ENCODE measurements around the gene PTPRH. TPM values are rescaled to one million over a fixed set of nuclear protein-coding genes. Genes with fewer than 3 reads are reported as not detected.

PTPRH gene
- polyA plus RNA-seq, 1 donor (not counting 4 experiments of a cell fraction or from before 2014, with no cell fraction given) = 0.17 TPM

GRCh38 chr19:55181740-55182139 is 27.6 kb downstream of the PTPRH start:
- no peak overlapping the region for H3K4me3 ChIP-seq (ENCODE audit: control insufficient read depth in 2 of 3, extremely low read depth in 1 of 3, insufficient read depth in 2 of 3, low read depth in 1 of 3, low read length in 3 of 3)
- H3K4me1 ChIP-seq (ENCODE audit: control insufficient read depth, extremely low read depth, insufficient read depth, low read length) = peaks cover 7% of the 10 kb centered on the region
- H3K27me3 ChIP-seq (ENCODE audit: control insufficient read depth, extremely low read depth, insufficient read depth, low read length) = peaks cover 13% of the 10 kb centered on the region
- H3K79me2 ChIP-seq (ENCODE audit: control insufficient read depth, insufficient read depth, low read length) = no peaks in the 10 kb centered on the region
- no peak for TF ChIP-seq EZH2 (IDR thresholded peaks at IDR 0.05; ENCODE audit: low read length)
- no peak for TF ChIP-seq CTCF (optimal IDR thresholded peaks at IDR 0.05 in 1 of 3, IDR thresholded peaks at IDR 0.05 in 1 of 3, conservative IDR thresholded peaks at IDR 0.05 in 1 of 3; ENCODE audit: extremely low read depth in 1 of 3, insufficient read depth in 2 of 3, low read length in 3 of 3)
- H3K27ac ChIP-seq (ENCODE audit: control insufficient read depth, insufficient read depth, low read length) = no peak overlapping the region
- dilution Hi-C loops (cut with MboI; ENCODE audit: extremely low pct_ligation_motif_present, low sequenced_read_pairs) = no loop called here
- H3K9me3 ChIP-seq (ENCODE audit: control insufficient read depth, low read depth, low read length) = no peaks in the 10 kb centered on the region
- H3K36me3 ChIP-seq (ENCODE audit: control insufficient read depth in 2 of 2, extremely low read depth in 1 of 2, insufficient read depth in 2 of 2, low read length in 2 of 2) = peaks cover 0 to 2% of the 10 kb centered on the region in 2 experiments
- no peak overlapping the region for H3K4me2 ChIP-seq (ENCODE audit: control insufficient read depth, extremely low read depth, insufficient read depth, low read depth, low read length)
- peaks cover 2% of the 10 kb centered on the region for H4K20me1 ChIP-seq (ENCODE audit: control insufficient read depth, extremely low read depth, insufficient read depth, low read length)
- H3K9ac ChIP-seq (ENCODE audit: control insufficient read depth, extremely low read depth, insufficient read depth, low read length) = no peak overlapping the region
- DNase-seq (ENCODE audit: low read depth, low spot score) (no peak), FAIRE-seq (no peak)
- no peak overlapping the region for H2AFZ ChIP-seq (ENCODE audit: control insufficient read depth, low read length)
- H3K9me1 ChIP-seq (ENCODE audit: control insufficient read depth, extremely low read depth, insufficient read depth, low read length) = no peaks in the 10 kb centered on the region

DNA sequence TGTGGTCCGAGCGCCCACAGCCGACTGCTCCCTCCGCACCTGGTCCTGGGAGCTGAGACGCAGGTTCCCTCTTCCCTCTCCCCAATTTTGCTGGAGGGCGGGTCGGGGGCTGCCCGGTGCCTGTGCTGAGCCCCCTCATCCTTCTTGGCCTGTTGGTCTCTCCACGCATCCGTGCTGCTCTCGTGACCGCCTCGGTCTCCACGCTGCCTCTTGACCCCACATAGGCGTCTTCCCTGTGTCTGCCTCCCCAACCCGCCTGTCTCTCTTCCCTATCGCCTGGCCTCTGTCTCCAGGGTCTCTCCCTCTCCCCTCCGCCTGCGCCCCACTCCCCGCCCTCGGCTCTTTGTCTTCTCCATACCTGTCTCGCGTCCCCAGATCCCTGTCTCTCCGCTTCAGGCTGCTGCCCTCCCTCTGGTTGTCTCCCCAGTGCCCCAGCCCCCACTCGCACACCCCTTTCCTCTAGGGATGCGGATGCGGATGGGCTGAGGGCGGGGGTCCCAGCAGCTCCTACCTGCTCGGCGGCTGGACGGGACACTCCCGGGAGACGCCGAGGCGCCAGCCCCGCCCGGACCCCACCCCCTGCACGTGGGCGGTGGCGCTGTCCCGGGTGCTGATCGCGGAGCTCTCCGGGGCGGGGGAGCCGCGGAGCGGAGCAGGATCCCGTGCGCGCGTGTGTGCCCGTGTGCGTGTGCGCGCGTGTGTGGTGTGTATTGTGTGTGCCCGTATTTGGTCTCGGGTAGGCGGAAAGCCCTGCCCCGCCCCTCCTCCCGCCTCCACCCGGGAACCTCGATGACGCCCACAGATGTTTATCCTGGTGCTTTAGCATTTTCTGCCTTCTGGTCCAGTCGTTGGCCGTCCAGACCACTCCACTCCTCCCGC is 29.5 kb downstream of the PTPRH start, which contains the start of gene SYT5:
SYT5 (minus strand) TSS at position 684 of the 879 bp plus-strand sequence. CDS start 1,248 bp downstream, outside the sequence.
- Histone ChIP-seq H2AFZ (ENCODE audit: control insufficient read depth, low read length) (no peak within 1 kb of the TSS), H3K36me3 (ENCODE audit: control insufficient read depth in 2 of 2, extremely low read depth in 1 of 2, insufficient read depth in 2 of 2, low read length in 2 of 2) (peaks cover 0 to 4% of the 10 kb centered on the region in 2 experiments), H3K4me1 (ENCODE audit: control insufficient read depth, extremely low read depth, insufficient read depth, low read length) (peaks cover 7% of the 10 kb centered on the region), H3K9me1 (ENCODE audit: control insufficient read depth, extremely low read depth, insufficient read depth, low read length) (no peaks in the 10 kb centered on the region), H3K27me3 (ENCODE audit: control insufficient read depth, extremely low read depth, insufficient read depth, low read length) (peaks cover 13% of the 10 kb centered on the region), H3K4me2 (ENCODE audit: control insufficient read depth, extremely low read depth, insufficient read depth, low read depth, low read length) (peak within 1 kb of the TSS; percentile 65), H3K4me3 (ENCODE audit: control insufficient read depth in 2 of 3, extremely low read depth in 1 of 3, insufficient read depth in 2 of 3, low read depth in 1 of 3, low read length in 3 of 3) (peak within 1 kb of the TSS; percentile 4 to 54 (median 25)), H3K79me2 (ENCODE audit: control insufficient read depth, insufficient read depth, low read length) (no peaks in the 10 kb centered on the region), H3K9ac (ENCODE audit: control insufficient read depth, extremely low read depth, insufficient read depth, low read length) (no peak within 1 kb of the TSS), H3K9me3 (ENCODE audit: control insufficient read depth, low read depth, low read length) (no peaks in the 10 kb centered on the region), H4K20me1 (ENCODE audit: control insufficient read depth, extremely low read depth, insufficient read depth, low read length) (peaks cover 2% of the 10 kb centered on the region), H3K27ac (ENCODE audit: control insufficient read depth, insufficient read depth, low read length) (no peak within 1 kb of the TSS)
- dilution Hi-C loops (cut with MboI; ENCODE audit: extremely low pct_ligation_motif_present, low sequenced_read_pairs) = no loop called here
- FAIRE-seq = no peak
- DNase-seq (ENCODE audit: low read depth, low spot score) = no peak
- TF ChIP-seq CTCF (optimal IDR thresholded peaks at IDR 0.05 in 1 of 3, IDR thresholded peaks at IDR 0.05 in 1 of 3, conservative IDR thresholded peaks at IDR 0.05 in 1 of 3; ENCODE audit: extremely low read depth in 1 of 3, insufficient read depth in 2 of 3, low read length in 3 of 3) = no peak
